WTC11 (cell line): ENCODE results near the gene USP51. TPM values are rescaled to one million over a fixed set of nuclear protein-coding genes. Genes with fewer than 3 reads are reported as not detected.

Source experiments
- ATAC-seq: fragments of 200-7000 bp; cut with Tn5 transposase; 2 replicates; pipeline ENCODE4 v1.10.0; 2021; ENCODE audit warnings: mild to moderate bottlenecking, moderate library complexity
- CTCF ChIA-PET: fragments of 300-600 bp; sonication (Branson Sonifier 250); formaldehyde crosslinking; loops from one replicate; lab custom pipeline; 2021; ENCODE audit warnings: antibody characterized with exemption; lab: Charles Lee
- POLR2A ChIA-PET: fragments of 350-600 bp; sonication (Branson Sonifier 250); formaldehyde crosslinking; loops from one replicate; lab custom pipeline; 2021; ENCODE audit warnings: antibody characterized with exemption; lab: Charles Lee
- DNase-seq: peaks from one replicate; pipeline ENCODE4 v3.0.0; 2021; ENCODE audit warnings: low spot score
- H3K27ac Mint-ChIP-seq: 2 replicates; pipeline ENCODE4 v1.8.0; 2021; ENCODE audit warnings: mixed read lengths
- H3K27me3 Mint-ChIP-seq: 2 replicates; pipeline ENCODE4 v1.8.0; 2021; ENCODE audit warnings: low read depth, mild to moderate bottlenecking, moderate library complexity, mixed read lengths
- H3K36me3 Mint-ChIP-seq: 2 replicates; pipeline ENCODE4 v1.8.0; 2021; ENCODE audit warnings: mixed read lengths
- H3K4me1 Mint-ChIP-seq: 2 replicates; pipeline ENCODE4 v1.8.0; 2022; ENCODE audit warnings: mixed read lengths
- H3K4me3 Mint-ChIP-seq: 2 replicates; pipeline ENCODE4 v1.8.0; 2021; ENCODE audit warnings: mild to moderate bottlenecking, moderate library complexity, mixed read lengths
- H3K9me3 Mint-ChIP-seq: 2 replicates; pipeline ENCODE4 v1.8.0; 2021; ENCODE audit warnings: mixed read lengths
- ELF4 ChIP-seq: sonication (generic); formaldehyde crosslinking; IDR thresholded peaks from 2 replicates; pipeline ENCODE4 v1.8.1; 2022; ENCODE audit warnings: low read depth, mild to moderate bottlenecking, moderate library complexity, missing genetic modification reagents
- ERG ChIP-seq: fragments of 250-450 bp; sonication (Bioruptor Pico); IDR thresholded peaks from 2 replicates; pipeline ENCODE4 v1.8.0; 2021; ENCODE audit warnings: mild to moderate bottlenecking
- ETV6 ChIP-seq: sonication (generic); formaldehyde crosslinking; IDR thresholded peaks from 2 replicates; pipeline ENCODE4 v1.8.1; 2022; ENCODE audit warnings: mild to moderate bottlenecking, missing genetic modification reagents
- HMGXB4 ChIP-seq: sonication (generic); formaldehyde crosslinking; IDR thresholded peaks from 2 replicates; pipeline ENCODE4 v1.8.1; 2023; ENCODE audit warnings: mild to moderate bottlenecking, moderate library complexity, missing genetic modification reagents
- MXD4 ChIP-seq: fragments of 250-450 bp; sonication (Bioruptor Pico); IDR thresholded peaks from 2 replicates; pipeline ENCODE4 v1.8.0; 2021; ENCODE audit warnings: mild to moderate bottlenecking, moderate library complexity, borderline replicate concordance
- MYBL2 ChIP-seq: sonication (generic); formaldehyde crosslinking; IDR thresholded peaks from 2 replicates; pipeline ENCODE4 v1.8.1; 2023; ENCODE audit warnings: mild to moderate bottlenecking, moderate library complexity, missing genetic modification reagents
- PREB ChIP-seq: sonication (generic); formaldehyde crosslinking; IDR thresholded peaks from 2 replicates; pipeline ENCODE4 v1.8.1; 2022; ENCODE audit warnings: mild to moderate bottlenecking, missing genetic modification reagents, moderate library complexity, borderline replicate concordance
- SMAD4 ChIP-seq: sonication (generic); formaldehyde crosslinking; IDR thresholded peaks from 2 replicates; pipeline ENCODE4 v1.8.0; 2022; ENCODE audit warnings: mild to moderate bottlenecking, missing genetic modification reagents
- SOX15 ChIP-seq: fragments of 250-450 bp; sonication (Bioruptor Pico); IDR thresholded peaks from 2 replicates; pipeline ENCODE4 v1.9.0; 2021; ENCODE audit warnings: mild to moderate bottlenecking
- TEAD1 ChIP-seq: sonication (generic); formaldehyde crosslinking; IDR thresholded peaks from 2 replicates; pipeline ENCODE4 v1.8.0; 2022; ENCODE audit warnings: mild to moderate bottlenecking, missing genetic modification reagents
- ZNF219 ChIP-seq: sonication (generic); formaldehyde crosslinking; IDR thresholded peaks from 2 replicates; pipeline ENCODE4 v1.8.0; 2023; ENCODE audit warnings: missing genetic modification reagents, mild to moderate bottlenecking, borderline replicate concordance
- ZNF263 ChIP-seq: sonication (generic); formaldehyde crosslinking; IDR thresholded peaks from 2 replicates; pipeline ENCODE4 v1.8.1; 2022; ENCODE audit warnings: low read depth, mild to moderate bottlenecking, moderate library complexity, missing genetic modification reagents
- ZNF396 ChIP-seq: fragments of 250-450 bp; sonication (Bioruptor Pico); IDR thresholded peaks from 2 replicates; pipeline ENCODE4 v1.8.0; 2021; ENCODE audit warnings: mild to moderate bottlenecking, moderate library complexity, borderline replicate concordance
- ZNF423 ChIP-seq: fragments of 250-450 bp; sonication (Bioruptor Pico); IDR thresholded peaks from 2 replicates; pipeline ENCODE4 v2.1.2; 2022; ENCODE audit warnings: mild to moderate bottlenecking, moderate library complexity
- ZNF532 ChIP-seq: fragments of 250-450 bp; sonication (Bioruptor Pico); IDR thresholded peaks from 2 replicates; pipeline ENCODE4 v1.9.0; 2021; ENCODE audit warnings: mild to moderate bottlenecking, borderline replicate concordance
- total RNA-seq: library from RNA; stranded (reverse); gene quantifications from 3 replicates; pipeline ENCODE4 v1.2.3, GENCODE V29; 2021

USP51 gene
- total RNA-seq, 1 experiment from 2014 or later = 6.5 TPM

- ATAC-seq (no peak), DNase-seq (no peak)
- H3K9me3 Mint-ChIP-seq = no peaks in the 10 kb centered on the region
- no peaks in the 10 kb centered on the region for H3K36me3 Mint-ChIP-seq
- no peaks in the 10 kb centered on the region; the same call in 1 of the 2 replicates for H3K27me3 Mint-ChIP-seq
- H3K4me3 Mint-ChIP-seq = peak overlapping the region; percentile 92
- H3K27ac Mint-ChIP-seq = no peak overlapping the region
- ChIA-PET CTCF (interaction anchor here (1.5 kb wide), 1 partner anchor 36 kb away, joined by 6 read pairs; no protein-coding TSS in a partner anchor), POLR2A (no interaction called here)
- TF ChIP-seq ELF4 (CRISPR knock-in tag) (no peak), ZNF263 (CRISPR knock-in tag) (no peak), ZNF423 (CRISPR knock-in tag) (no peak), MYBL2 (CRISPR knock-in tag) (no peak), HMGXB4 (CRISPR knock-in tag) (no peak), ERG (CRISPR knock-in tag) (no peak), ZNF532 (CRISPR knock-in tag) (no peak), ZNF219 (CRISPR knock-in tag) (no peak), ZNF396 (no peak), TEAD1 (no peak), MXD4 (CRISPR knock-in tag) (no peak), SMAD4 (CRISPR knock-in tag) (no peak), SOX15 (CRISPR knock-in tag) (no peak)
- peaks cover 3% of the 10 kb centered on the region; the same call in 1 of the 2 replicates for H3K4me1 Mint-ChIP-seq
These were observed 36.9 kb downstream of the USP51 start for GRCh38 chrX:55452833-55453124.

GRCh38 chrX:55451990-55452832 lies 37.4 kb downstream of the USP51 start, which contains the start of gene MAGEH1:
Gene MAGEH1, plus strand, starts transcription at chrX:55452127. Its CDS starts 248 bp downstream, at chrX:55452375.
- Mint-ChIP-seq H3K4me1 (peaks cover 3% of the 10 kb centered on the region; the same call in 1 of the 2 replicates), H3K9me3 (no peaks in the 10 kb centered on the region), H3K27ac (no peak within 1 kb of the TSS), H3K27me3 (peaks cover 2% of the 10 kb centered on the region; the same call in 1 of the 2 replicates), H3K4me3 (peak within 1 kb of the TSS; percentile 92), H3K36me3 (no peaks in the 10 kb centered on the region)
- peak; percentile 87 for TF ChIP-seq ETV6
- TF ChIP-seq PREB (CRISPR knock-in tag) = no peak
- POLR2A ChIA-PET = interaction anchor here (0.6 kb wide), 1 partner anchor 1551 kb away, joined by 7 read pairs; no protein-coding TSS in a partner anchor
- DNase-seq (peak; percentile 54), ATAC-seq (peak; percentile 87)
- CTCF ChIA-PET = interaction anchor here (1.4 to 1.5 kb wide), 2 partner anchors 36 to 456 kb away, joined by 3 to 6 read pairs; no protein-coding TSS in a partner anchor
